ENCODE results near the gene ZNF768. TPM values are rescaled to one million over a fixed set of nuclear protein-coding genes. Genes with fewer than 3 reads are reported as not detected.

The ZNF768 gene
- total RNA-seq, 1 experiment from 2014 or later = 48.8 TPM

DNA sequence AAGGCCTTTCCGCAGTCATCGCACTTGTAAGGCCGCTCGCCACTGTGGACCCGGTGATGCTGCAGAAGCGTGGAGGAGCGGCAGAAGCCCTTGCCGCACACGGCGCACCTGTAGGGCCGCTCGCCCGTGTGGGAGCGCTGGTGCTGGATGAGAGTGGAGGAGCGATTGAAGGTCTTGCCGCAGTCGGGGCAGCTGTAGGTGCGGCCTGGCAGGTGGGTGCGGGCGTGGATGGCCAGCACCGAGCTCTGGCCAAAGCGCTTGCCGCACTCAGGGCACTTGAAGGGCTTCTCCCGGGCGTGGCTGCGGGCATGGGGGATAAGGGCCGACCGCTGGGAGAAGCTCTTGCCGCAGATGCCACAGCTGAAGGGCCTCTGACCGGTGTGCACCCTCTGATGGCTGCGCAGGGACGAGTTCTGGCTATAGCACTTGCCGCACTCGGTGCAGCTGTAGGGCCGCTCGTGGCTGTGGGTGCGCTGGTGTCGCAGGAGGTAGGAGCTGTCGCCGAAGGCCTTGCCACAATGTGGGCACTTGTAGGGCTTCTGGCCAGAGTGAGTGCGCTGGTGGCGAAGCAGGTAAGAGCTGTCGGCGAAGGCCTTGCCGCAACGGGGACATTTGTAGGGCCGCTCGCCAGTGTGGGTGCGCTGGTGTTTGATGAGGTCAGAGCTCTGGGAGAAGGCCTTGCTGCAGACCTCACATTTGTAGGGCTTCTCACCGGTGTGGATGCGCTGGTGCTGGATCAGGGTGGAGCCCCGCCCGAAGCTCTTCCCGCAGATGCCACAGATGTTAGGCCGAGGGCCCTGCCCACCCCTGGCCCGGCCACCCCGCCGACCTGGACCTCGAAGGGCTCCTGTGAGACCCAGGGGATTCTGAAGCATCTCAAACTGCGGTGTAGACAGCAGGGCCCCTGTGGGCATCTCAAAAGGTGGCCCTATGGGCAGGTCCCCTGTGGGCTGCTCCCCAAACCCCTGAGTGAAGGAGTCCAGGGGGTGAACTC is 1.5 kb downstream of the ZNF768 start:
- Histone ChIP-seq H3K4me3 (replicated peaks in 1 of 2; ENCODE audit: low read depth in 1 of 2, low read length in 2 of 2) (peak overlapping the region in 1 of 2 experiments; percentile 69; a peak in 1 of 4 replicates), H3K9ac (ENCODE audit: low read length) (0 out of 2 replicates have a peak overlapping the region, but pooled peaks have one; percentile 91), H3K9me3 (ENCODE audit: control insufficient read depth in 1 of 2, insufficient read depth in 1 of 2, low read depth in 1 of 2, low read length in 2 of 2) (no peaks in the 10 kb centered on the region), H2AFZ (ENCODE audit: low read depth, low read length, poor library complexity, severe bottlenecking) (no peak overlapping the region), H3K36me3 (ENCODE audit: control insufficient read depth in 1 of 2, insufficient read depth in 2 of 2, low read length in 2 of 2) (no peaks in the 10 kb centered on the region; a peak in 1 of 4 replicates), H4K20me1 (ENCODE audit: insufficient read depth) (no peaks in the 10 kb centered on the region), H3K9me2 (ENCODE audit: insufficient read depth) (no peaks in the 10 kb centered on the region), H3K27ac (ENCODE audit: low read depth, low read length) (no peak overlapping the region), H3K79me2 (ENCODE audit: insufficient read depth, low read length) (peaks cover 12% of the 10 kb centered on the region), H3K27me3 (ENCODE audit: insufficient read depth, low read length) (no peaks in the 10 kb centered on the region), H3K4me2 (ENCODE audit: low read length) (peak overlapping the region; percentile 84), H3K4me1 (ENCODE audit: control insufficient read depth in 1 of 2, insufficient read depth in 2 of 2, low read length in 2 of 2) (peaks cover 7 to 22% of the 10 kb centered on the region in 2 experiments)
- DNase-seq (ENCODE audit: low read depth, low spot score) (no peak), ATAC-seq (no peak)
- ChIA-PET CTCF (interaction anchor here (0.6 to 1.3 kb wide), 3 partner anchors 10 to 272 kb away, joined by 3 to 4 read pairs (median 3); partner anchors contain the start of gene DCTPP1), POLR2A (interaction anchor here (1.3 kb wide), 1 partner anchor 95 kb away, joined by 3 read pairs; the partner anchor contains the start of gene DCTPP1), RAD21 (ENCODE audit: low non-redundant PET in 1 of 2, low total read pairs in 2 of 2, uncharacterized antibody in 2 of 2, unreplicated experiment in 2 of 2) (no interaction called here)
- intact Hi-C loops (cut with micrococcal nuclease) = loop anchor here (5.0 kb wide), 1 partner anchor 93 kb away; the partner anchor contains the start of gene DCTPP1
- TF ChIP-seq, protein P1, sequence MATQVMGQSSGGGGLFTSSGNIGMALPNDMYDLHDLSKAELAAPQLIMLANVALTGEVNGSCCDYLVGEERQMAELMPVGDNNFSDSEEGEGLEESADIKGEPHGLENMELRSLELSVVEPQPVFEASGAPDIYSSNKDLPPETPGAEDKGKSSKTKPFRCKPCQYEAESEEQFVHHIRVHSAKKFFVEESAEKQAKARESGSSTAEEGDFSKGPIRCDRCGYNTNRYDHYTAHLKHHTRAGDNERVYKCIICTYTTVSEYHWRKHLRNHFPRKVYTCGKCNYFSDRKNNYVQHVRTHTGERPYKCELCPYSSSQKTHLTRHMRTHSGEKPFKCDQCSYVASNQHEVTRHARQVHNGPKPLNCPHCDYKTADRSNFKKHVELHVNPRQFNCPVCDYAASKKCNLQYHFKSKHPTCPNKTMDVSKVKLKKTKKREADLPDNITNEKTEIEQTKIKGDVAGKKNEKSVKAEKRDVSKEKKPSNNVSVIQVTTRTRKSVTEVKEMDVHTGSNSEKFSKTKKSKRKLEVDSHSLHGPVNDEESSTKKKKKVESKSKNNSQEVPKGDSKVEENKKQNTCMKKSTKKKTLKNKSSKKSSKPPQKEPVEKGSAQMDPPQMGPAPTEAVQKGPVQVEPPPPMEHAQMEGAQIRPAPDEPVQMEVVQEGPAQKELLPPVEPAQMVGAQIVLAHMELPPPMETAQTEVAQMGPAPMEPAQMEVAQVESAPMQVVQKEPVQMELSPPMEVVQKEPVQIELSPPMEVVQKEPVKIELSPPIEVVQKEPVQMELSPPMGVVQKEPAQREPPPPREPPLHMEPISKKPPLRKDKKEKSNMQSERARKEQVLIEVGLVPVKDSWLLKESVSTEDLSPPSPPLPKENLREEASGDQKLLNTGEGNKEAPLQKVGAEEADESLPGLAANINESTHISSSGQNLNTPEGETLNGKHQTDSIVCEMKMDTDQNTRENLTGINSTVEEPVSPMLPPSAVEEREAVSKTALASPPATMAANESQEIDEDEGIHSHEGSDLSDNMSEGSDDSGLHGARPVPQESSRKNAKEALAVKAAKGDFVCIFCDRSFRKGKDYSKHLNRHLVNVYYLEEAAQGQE (IDR thresholded peaks at IDR 0.05; ENCODE audit: low read depth) = no peak
- TF ChIP-seq POLR2AphosphoS5 (IDR thresholded peaks at IDR 0.05; ENCODE audit: low read depth, low read length) = peak; percentile 22
- BruUV-seq (replicated peaks) = no TSS peak
